Ishikawa (cell line): ENCODE measurements around the gene PFKFB4.

Source experiments
- CEBPB ChIP-seq: IDR thresholded peaks from 2 replicates; pipeline ENCODE4 v1.6.1; 2012
- CREB1 ChIP-seq: IDR thresholded peaks from 2 replicates; pipeline ENCODE4 v1.6.1; 2012; ENCODE audit warnings: low read depth
- EGR1 ChIP-seq: IDR thresholded peaks from 2 replicates; pipeline ENCODE4 v1.6.1; 2012
- EP300 ChIP-seq: IDR thresholded peaks from 2 replicates; pipeline ENCODE4 v1.6.1; 2012; ENCODE audit warnings: borderline replicate concordance
- FOXM1 ChIP-seq: IDR thresholded peaks from 2 replicates; pipeline ENCODE4 v1.6.1; 2012; ENCODE audit warnings: low read depth, borderline replicate concordance
- MAX ChIP-seq: IDR thresholded peaks from 2 replicates; pipeline ENCODE4 v1.6.1; 2012
- NFIC ChIP-seq: IDR thresholded peaks from 2 replicates; pipeline ENCODE4 v1.6.1; 2012
- RAD21 ChIP-seq: IDR thresholded peaks from 2 replicates; pipeline ENCODE4 v1.6.1; 2012; ENCODE audit warnings: low read depth
- REST ChIP-seq: IDR thresholded peaks from 2 replicates; pipeline ENCODE4 v1.6.1; 2012; ENCODE audit warnings: low read depth, mild to moderate bottlenecking
- TAF1 ChIP-seq: IDR thresholded peaks from 2 replicates; pipeline ENCODE4 v1.6.1; 2012; ENCODE audit warnings: low read depth, mild to moderate bottlenecking
- TCF12 ChIP-seq: IDR thresholded peaks from 2 replicates; pipeline ENCODE4 v1.6.1; 2012; ENCODE audit warnings: low read depth
- TEAD4 ChIP-seq: IDR thresholded peaks from 2 replicates; pipeline ENCODE4 v1.6.1; 2012
- USF1 ChIP-seq: IDR thresholded peaks from 2 replicates; pipeline ENCODE4 v1.6.1; 2012
- YY1 ChIP-seq: IDR thresholded peaks from 2 replicates; pipeline ENCODE4 v1.6.1; 2012; ENCODE audit warnings: low read depth
- ZBTB7A ChIP-seq: IDR thresholded peaks from 2 replicates; pipeline ENCODE4 v1.6.1; 2012; ENCODE audit warnings: low read depth

PFKFB4 gene

GRCh38 chr3:48478626-48479555 is 77.7 kb downstream of the PFKFB4 start:
- no peak for TF ChIP-seq FOXM1
- no peak for TF ChIP-seq NFIC
- no peak for TF ChIP-seq REST
- TF ChIP-seq EGR1 = no peak
- no peak for TF ChIP-seq TCF12
- no peak for TF ChIP-seq YY1
- TF ChIP-seq MAX = no peak
- no peak for TF ChIP-seq EP300
- no peak for TF ChIP-seq TAF1
- TF ChIP-seq RAD21 = no peak
- TF ChIP-seq CREB1 = no peak
- no peak for TF ChIP-seq USF1
- no peak for TF ChIP-seq CEBPB
- no peak for TF ChIP-seq ZBTB7A

- TF ChIP-seq TEAD4 (no peak), YY1 (no peak), EP300 (no peak), CEBPB (no peak), NFIC (no peak)
Observed at GRCh38 chr3:48477959-48478520, 78.6 kb downstream of the PFKFB4 start.

GRCh38 chr3:48476426-48477053 is 80.1 kb downstream of the PFKFB4 start:
- TF ChIP-seq USF1 (no peak), FOXM1 (no peak), MAX (no peak), TCF12 (no peak), ZBTB7A (no peak), EP300 (no peak), CREB1 (no peak), RAD21 (no peak), TEAD4 (no peak), NFIC (no peak), TAF1 (no peak), YY1 (no peak), REST (no peak)

GRCh38 chr3:48475188-48475587 is 81.4 kb downstream of the PFKFB4 start:
- no peak for TF ChIP-seq ZBTB7A
- no peak for TF ChIP-seq CEBPB
- no peak for TF ChIP-seq CREB1
- no peak for TF ChIP-seq TEAD4
- TF ChIP-seq FOXM1 = no peak
- no peak for TF ChIP-seq MAX
- no peak for TF ChIP-seq YY1
- TF ChIP-seq NFIC = no peak
- TF ChIP-seq EGR1 = no peak

- TF ChIP-seq YY1 (no peak), EGR1 (no peak), RAD21 (no peak), TCF12 (no peak), TAF1 (no peak), TEAD4 (no peak), CREB1 (no peak), FOXM1 (no peak), NFIC (no peak), USF1 (no peak), ZBTB7A (no peak), MAX (no peak), REST (no peak), EP300 (no peak), CEBPB (no peak)
Observed at GRCh38 chr3:48474619-48475018, 82.0 kb downstream of the PFKFB4 start.
